HL-60 (cell line): ENCODE results near the gene LHFPL6.

Experiments
- DNase-seq, 2 experiments: peaks; one replicate each; pipeline ENCODE4 v3.0.0-alpha.2; 2010 to 2020; ENCODE audit warnings: low read depth in 1 of 2, low spot score in 1 of 2
- H3K27ac ChIP-seq: fragments of 250-450 bp; sonication (Bioruptor Pico); replicated peaks from 2 replicates; pipeline ENCODE4 v1.5.1; 2020; ENCODE audit warnings: mild to moderate bottlenecking, moderate library complexity
- H3K27me3 ChIP-seq: fragments of 250-450 bp; sonication (Bioruptor Pico); 2 replicates; pipeline ENCODE4 v1.5.1; 2021; ENCODE audit warnings: mild to moderate bottlenecking, moderate library complexity; ENCODE audit not compliant: insufficient read depth, poor library complexity, severe bottlenecking
- H3K4me3 ChIP-seq: replicated peaks from 2 replicates; pipeline ENCODE4 v1.5.1; 2011; ENCODE audit warnings: mild to moderate bottlenecking, control low read depth, low read length; ENCODE audit not compliant: insufficient read depth
- GABPA ChIP-seq: IDR thresholded peaks from 2 replicates; pipeline ENCODE4 v1.6.1; 2012; ENCODE audit warnings: low read depth
- POLR2AphosphoS5 ChIP-seq: IDR thresholded peaks from 2 replicates; pipeline ENCODE4 v1.6.1; 2012; ENCODE audit warnings: low read depth
- SPI1 ChIP-seq: IDR thresholded peaks from 2 replicates; pipeline ENCODE4 v1.6.1; 2012; ENCODE audit warnings: low read depth, mild to moderate bottlenecking, borderline replicate concordance
- TF ChIP-seq, protein P1 (sequence below): IDR thresholded peaks from one replicate; pipeline ENCODE4 v1.5.1; 2011; ENCODE audit warnings: low read length, control low read depth, inconsistent platforms; ENCODE audit not compliant: insufficient read depth
- TF ChIP-seq, protein P2 (sequence below): IDR thresholded peaks from 2 replicates; pipeline ENCODE4 v1.6.1; 2012; ENCODE audit warnings: low read depth; ENCODE audit not compliant: insufficient replicate concordance

LHFPL6 gene

DNA sequence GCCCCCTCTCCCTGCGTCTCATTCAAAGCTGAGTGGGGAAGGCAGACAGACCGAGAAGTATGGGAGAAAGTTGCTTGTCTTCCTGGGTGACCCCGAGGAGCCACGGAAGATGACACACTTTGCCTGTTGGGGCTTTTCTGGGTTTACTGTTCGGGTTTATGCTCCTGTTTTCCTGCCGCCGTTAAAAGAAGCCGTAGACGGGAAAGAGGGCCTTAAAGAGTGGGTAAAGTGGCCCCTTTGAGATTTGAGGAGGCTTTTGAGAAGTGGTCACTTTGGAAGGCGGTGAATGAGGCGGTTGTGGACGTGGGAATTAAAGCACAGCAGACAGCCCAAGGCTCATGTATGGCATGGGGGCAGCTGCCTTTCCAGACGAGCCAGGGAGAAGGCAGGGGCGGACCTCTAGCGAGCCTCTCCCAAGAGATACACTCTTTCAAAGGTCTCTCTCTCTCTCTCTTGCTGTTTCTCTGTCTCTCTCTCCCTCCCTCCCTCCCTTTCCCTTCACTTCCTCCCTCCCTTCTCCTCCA, 493 bp upstream of the LHFPL6 start:
- DNase-seq: no peak
- TF ChIP-seq POLR2AphosphoS5 (no peak), GABPA (no peak), SPI1 (no peak)
- TF ChIP-seq, protein P1, sequence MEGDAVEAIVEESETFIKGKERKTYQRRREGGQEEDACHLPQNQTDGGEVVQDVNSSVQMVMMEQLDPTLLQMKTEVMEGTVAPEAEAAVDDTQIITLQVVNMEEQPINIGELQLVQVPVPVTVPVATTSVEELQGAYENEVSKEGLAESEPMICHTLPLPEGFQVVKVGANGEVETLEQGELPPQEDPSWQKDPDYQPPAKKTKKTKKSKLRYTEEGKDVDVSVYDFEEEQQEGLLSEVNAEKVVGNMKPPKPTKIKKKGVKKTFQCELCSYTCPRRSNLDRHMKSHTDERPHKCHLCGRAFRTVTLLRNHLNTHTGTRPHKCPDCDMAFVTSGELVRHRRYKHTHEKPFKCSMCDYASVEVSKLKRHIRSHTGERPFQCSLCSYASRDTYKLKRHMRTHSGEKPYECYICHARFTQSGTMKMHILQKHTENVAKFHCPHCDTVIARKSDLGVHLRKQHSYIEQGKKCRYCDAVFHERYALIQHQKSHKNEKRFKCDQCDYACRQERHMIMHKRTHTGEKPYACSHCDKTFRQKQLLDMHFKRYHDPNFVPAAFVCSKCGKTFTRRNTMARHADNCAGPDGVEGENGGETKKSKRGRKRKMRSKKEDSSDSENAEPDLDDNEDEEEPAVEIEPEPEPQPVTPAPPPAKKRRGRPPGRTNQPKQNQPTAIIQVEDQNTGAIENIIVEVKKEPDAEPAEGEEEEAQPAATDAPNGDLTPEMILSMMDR: no peak
- TF ChIP-seq, protein P2, sequence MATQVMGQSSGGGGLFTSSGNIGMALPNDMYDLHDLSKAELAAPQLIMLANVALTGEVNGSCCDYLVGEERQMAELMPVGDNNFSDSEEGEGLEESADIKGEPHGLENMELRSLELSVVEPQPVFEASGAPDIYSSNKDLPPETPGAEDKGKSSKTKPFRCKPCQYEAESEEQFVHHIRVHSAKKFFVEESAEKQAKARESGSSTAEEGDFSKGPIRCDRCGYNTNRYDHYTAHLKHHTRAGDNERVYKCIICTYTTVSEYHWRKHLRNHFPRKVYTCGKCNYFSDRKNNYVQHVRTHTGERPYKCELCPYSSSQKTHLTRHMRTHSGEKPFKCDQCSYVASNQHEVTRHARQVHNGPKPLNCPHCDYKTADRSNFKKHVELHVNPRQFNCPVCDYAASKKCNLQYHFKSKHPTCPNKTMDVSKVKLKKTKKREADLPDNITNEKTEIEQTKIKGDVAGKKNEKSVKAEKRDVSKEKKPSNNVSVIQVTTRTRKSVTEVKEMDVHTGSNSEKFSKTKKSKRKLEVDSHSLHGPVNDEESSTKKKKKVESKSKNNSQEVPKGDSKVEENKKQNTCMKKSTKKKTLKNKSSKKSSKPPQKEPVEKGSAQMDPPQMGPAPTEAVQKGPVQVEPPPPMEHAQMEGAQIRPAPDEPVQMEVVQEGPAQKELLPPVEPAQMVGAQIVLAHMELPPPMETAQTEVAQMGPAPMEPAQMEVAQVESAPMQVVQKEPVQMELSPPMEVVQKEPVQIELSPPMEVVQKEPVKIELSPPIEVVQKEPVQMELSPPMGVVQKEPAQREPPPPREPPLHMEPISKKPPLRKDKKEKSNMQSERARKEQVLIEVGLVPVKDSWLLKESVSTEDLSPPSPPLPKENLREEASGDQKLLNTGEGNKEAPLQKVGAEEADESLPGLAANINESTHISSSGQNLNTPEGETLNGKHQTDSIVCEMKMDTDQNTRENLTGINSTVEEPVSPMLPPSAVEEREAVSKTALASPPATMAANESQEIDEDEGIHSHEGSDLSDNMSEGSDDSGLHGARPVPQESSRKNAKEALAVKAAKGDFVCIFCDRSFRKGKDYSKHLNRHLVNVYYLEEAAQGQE: no peak
- H3K27ac ChIP-seq: no peak overlapping the region
- peaks cover 54% of the 10 kb centered on the region for H3K27me3 ChIP-seq
- H3K4me3 ChIP-seq: peak overlapping the region; percentile 58

DNA sequence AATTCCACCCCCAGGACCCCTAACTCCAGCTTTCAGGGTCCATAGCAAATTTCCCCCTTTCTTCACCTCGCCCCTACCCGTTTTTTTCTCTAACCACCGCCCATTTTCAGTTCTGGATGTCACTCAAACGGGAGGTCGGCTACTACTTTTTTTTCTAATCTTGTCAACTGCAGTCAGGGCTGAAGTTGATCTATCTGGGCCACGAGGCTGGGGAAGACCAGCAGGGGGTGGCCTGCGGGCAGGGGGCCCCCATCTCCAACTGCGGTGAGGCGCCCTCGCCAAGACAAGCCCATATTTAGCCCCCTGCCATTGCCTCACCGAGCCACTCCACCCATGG, 748 bp downstream of the LHFPL6 start:
- TF ChIP-seq POLR2AphosphoS5 (no peak), SPI1 (no peak), GABPA (no peak)
- TF ChIP-seq, protein P1: no peak
- TF ChIP-seq, protein P2: no peak
- H3K27ac ChIP-seq: no peak overlapping the region
- DNase-seq: no peak
- H3K4me3 ChIP-seq: peak overlapping the region; percentile 58
- peaks cover 56% of the 10 kb centered on the region for H3K27me3 ChIP-seq

DNA sequence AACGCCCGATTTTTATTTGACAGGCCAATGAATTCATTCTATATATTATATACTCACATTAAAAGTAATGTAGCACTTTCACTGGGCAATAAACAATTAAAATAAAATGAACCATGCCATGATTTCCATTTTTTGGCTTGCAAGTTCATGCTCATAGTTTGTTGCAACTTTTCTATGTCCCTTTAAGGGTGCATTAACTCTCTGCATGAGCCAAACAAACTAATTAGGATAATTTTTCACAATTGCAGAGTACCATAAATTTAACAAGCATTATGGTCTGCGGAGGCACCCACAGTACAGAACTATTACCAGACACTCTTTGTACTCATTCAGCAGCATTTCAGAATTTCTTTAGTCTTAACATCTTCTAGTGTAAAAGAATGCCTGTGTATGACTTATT, 1.4 kb downstream of the LHFPL6 start:
- TF ChIP-seq, protein P1: no peak
- TF ChIP-seq, protein P2: no peak
- TF ChIP-seq GABPA (no peak), SPI1 (no peak), POLR2AphosphoS5 (no peak)
- no peak for DNase-seq
- H3K27ac ChIP-seq: no peak overlapping the region
- no peak overlapping the region for H3K4me3 ChIP-seq
- H3K27me3 ChIP-seq: peaks cover 58% of the 10 kb centered on the region
